Skeletal muscle satellite cell (primary cell): ENCODE measurements around the gene ATP13A3.

Experiments
- H3K27me3 ChIP-seq: 2 replicates; pipeline ENCODE4 v1.7.0; 2013; ENCODE audit warnings: low read length; ENCODE audit not compliant: control insufficient read depth, insufficient read depth
- H3K36me3 ChIP-seq: 2 replicates; pipeline ENCODE4 v1.7.0; 2013; ENCODE audit warnings: mild to moderate bottlenecking, control low read depth, low read length; ENCODE audit not compliant: insufficient read depth
- H3K4me1 ChIP-seq: 2 replicates; pipeline ENCODE4 v1.7.0; 2013; ENCODE audit warnings: low read length; ENCODE audit not compliant: control insufficient read depth, insufficient read depth
- H3K4me2 ChIP-seq: 2 replicates; pipeline ENCODE4 v1.7.0; 2013; ENCODE audit warnings: mild to moderate bottlenecking, low read length
- H3K4me3 ChIP-seq: 2 replicates; pipeline ENCODE4 v1.7.0; 2013; ENCODE audit warnings: low read length
- H3K9ac ChIP-seq: 2 replicates; pipeline ENCODE4 v1.7.0; 2013; ENCODE audit warnings: mild to moderate bottlenecking, low read depth, low read length, moderate library complexity
- H3K9me3 ChIP-seq: replicated peaks from 2 replicates; pipeline ENCODE4 v1.7.0; 2013; ENCODE audit warnings: mild to moderate bottlenecking, control low read depth, low read length

The ATP13A3 gene

GRCh38 chr3:194376241-194376560 lies 110.6 kb downstream of the ATP13A3 start:
- Histone ChIP-seq H3K4me1 (no peaks in the 10 kb centered on the region), H3K27me3 (peaks cover 70% of the 10 kb centered on the region), H3K4me2 (no peak overlapping the region), H3K36me3 (no peaks in the 10 kb centered on the region), H3K9me3 (no peaks in the 10 kb centered on the region), H3K9ac (no peak overlapping the region), H3K4me3 (no peak overlapping the region)

- no peaks in the 10 kb centered on the region for H3K9me3 ChIP-seq
- H3K27me3 ChIP-seq = peaks cover 68% of the 10 kb centered on the region
- H3K4me1 ChIP-seq = no peaks in the 10 kb centered on the region
- H3K4me2 ChIP-seq = no peak overlapping the region
- H3K9ac ChIP-seq = no peak overlapping the region
- no peak overlapping the region for H3K4me3 ChIP-seq
- no peaks in the 10 kb centered on the region for H3K36me3 ChIP-seq
Measured at GRCh38 chr3:194375473-194376240, 111.1 kb downstream of the ATP13A3 start.

GRCh38 chr3:194374935-194375334 lies 111.9 kb downstream of the ATP13A3 start:
- H3K4me1 ChIP-seq = no peaks in the 10 kb centered on the region
- no peak overlapping the region for H3K4me2 ChIP-seq
- no peaks in the 10 kb centered on the region for H3K36me3 ChIP-seq
- no peaks in the 10 kb centered on the region for H3K9me3 ChIP-seq
- no peak overlapping the region for H3K4me3 ChIP-seq
- peaks cover 68% of the 10 kb centered on the region for H3K27me3 ChIP-seq
- no peak overlapping the region for H3K9ac ChIP-seq

GRCh38 chr3:194373899-194374298 lies 112.9 kb downstream of the ATP13A3 start:
- H3K4me2 ChIP-seq = no peak overlapping the region
- H3K4me1 ChIP-seq = no peaks in the 10 kb centered on the region
- no peak overlapping the region for H3K4me3 ChIP-seq
- H3K9ac ChIP-seq = no peak overlapping the region
- H3K9me3 ChIP-seq = no peaks in the 10 kb centered on the region
- H3K36me3 ChIP-seq = no peaks in the 10 kb centered on the region
- peaks cover 68% of the 10 kb centered on the region for H3K27me3 ChIP-seq

GRCh38 chr3:194373028-194373427 lies 113.8 kb downstream of the ATP13A3 start:
- Histone ChIP-seq H3K27me3 (peaks cover 71% of the 10 kb centered on the region), H3K4me3 (no peak overlapping the region), H3K9ac (no peak overlapping the region), H3K9me3 (no peaks in the 10 kb centered on the region), H3K4me1 (peaks cover 4% of the 10 kb centered on the region), H3K4me2 (no peak overlapping the region), H3K36me3 (no peaks in the 10 kb centered on the region)

- Histone ChIP-seq H3K27me3 (peaks cover 69% of the 10 kb centered on the region), H3K4me2 (no peak overlapping the region), H3K9ac (no peak overlapping the region), H3K4me3 (no peak overlapping the region), H3K4me1 (peaks cover 6% of the 10 kb centered on the region), H3K9me3 (no peaks in the 10 kb centered on the region), H3K36me3 (no peaks in the 10 kb centered on the region)
Measured at GRCh38 chr3:194370753-194371152, 116.0 kb downstream of the ATP13A3 start.

GRCh38 chr3:194369522-194370279 lies 117.1 kb downstream of the ATP13A3 start, which contains the start of gene LRRC15:
Gene LRRC15, minus strand, starts transcription at chr3:194369743. Its CDS starts 8,700 bp downstream, at chr3:194361043.
- Histone ChIP-seq H3K27me3 (peaks cover 61% of the 10 kb centered on the region), H3K4me1 (peaks cover 11% of the 10 kb centered on the region), H3K9ac (no peak within 1 kb of the TSS), H3K9me3 (no peaks in the 10 kb centered on the region), H3K36me3 (no peaks in the 10 kb centered on the region), H3K4me3 (no peak within 1 kb of the TSS), H3K4me2 (no peak within 1 kb of the TSS)

GRCh38 chr3:194368918-194369317 lies 117.9 kb downstream of the ATP13A3 start:
- Histone ChIP-seq H3K4me1 (peaks cover 16% of the 10 kb centered on the region), H3K4me2 (no peak overlapping the region), H3K9ac (no peak overlapping the region), H3K4me3 (no peak overlapping the region), H3K27me3 (peaks cover 61% of the 10 kb centered on the region), H3K9me3 (no peaks in the 10 kb centered on the region), H3K36me3 (no peaks in the 10 kb centered on the region)

GRCh38 chr3:194367992-194368841 lies 118.6 kb downstream of the ATP13A3 start:
- Histone ChIP-seq H3K9me3 (no peaks in the 10 kb centered on the region), H3K27me3 (peaks cover 61% of the 10 kb centered on the region), H3K4me1 (peaks cover 16% of the 10 kb centered on the region), H3K4me3 (no peak overlapping the region), H3K9ac (no peak overlapping the region), H3K4me2 (no peak overlapping the region), H3K36me3 (no peaks in the 10 kb centered on the region)

GRCh38 chr3:194365978-194366490 lies 120.8 kb downstream of the ATP13A3 start:
- Histone ChIP-seq H3K9me3 (no peaks in the 10 kb centered on the region), H3K9ac (no peak overlapping the region), H3K4me3 (no peak overlapping the region), H3K4me1 (peaks cover 16% of the 10 kb centered on the region), H3K36me3 (no peaks in the 10 kb centered on the region), H3K27me3 (peaks cover 74% of the 10 kb centered on the region), H3K4me2 (no peak overlapping the region)

GRCh38 chr3:194365526-194365925 lies 121.3 kb downstream of the ATP13A3 start:
- Histone ChIP-seq H3K27me3 (peaks cover 74% of the 10 kb centered on the region), H3K9me3 (no peaks in the 10 kb centered on the region), H3K4me3 (no peak overlapping the region), H3K4me2 (no peak overlapping the region), H3K4me1 (peaks cover 16% of the 10 kb centered on the region), H3K9ac (no peak overlapping the region), H3K36me3 (no peaks in the 10 kb centered on the region)
